Stimulated activated CD4-positive, alpha-beta T cell treated with anti-CD3 and anti-CD28 coated beads, TNF-alpha, amount 100 ng/mL, for 24 hours (primary cell): Measurements from ENCODE around the gene UNC119.
"Not testable (repeated sequence)": the region's sequence is repeated elsewhere in the genome, so short reads cannot be mapped to it uniquely, and the experiment has no call there.

Experiments
- DNase-seq, 3 experiments: peaks; one replicate each; pipeline ENCODE4 v3.0.0-alpha.2; 2020; ENCODE audit warnings: low read depth in 3 of 3

UNC119 gene

DNA sequence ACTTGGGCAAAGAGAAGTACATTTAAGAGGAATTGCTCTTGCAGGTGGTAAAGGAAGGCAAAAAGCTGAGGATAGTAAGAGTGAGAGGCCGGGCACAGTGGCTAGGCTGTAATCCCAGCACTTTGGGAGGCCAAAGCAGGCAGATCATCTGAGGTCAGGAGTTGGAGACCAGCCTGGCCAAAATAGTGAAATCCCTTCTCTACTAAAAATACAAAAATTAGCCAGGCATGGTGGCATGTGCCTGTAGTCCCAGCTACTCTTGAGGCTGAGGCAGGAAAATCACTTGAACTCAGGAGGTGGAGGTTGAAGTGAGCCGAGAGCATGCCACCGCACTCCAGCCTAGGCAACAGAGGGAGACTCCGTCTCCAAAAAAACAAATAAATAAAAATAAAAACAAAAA lies 30.1 kb downstream of the UNC119 start:
- DNase-seq: not testable (repeated sequence)

DNA sequence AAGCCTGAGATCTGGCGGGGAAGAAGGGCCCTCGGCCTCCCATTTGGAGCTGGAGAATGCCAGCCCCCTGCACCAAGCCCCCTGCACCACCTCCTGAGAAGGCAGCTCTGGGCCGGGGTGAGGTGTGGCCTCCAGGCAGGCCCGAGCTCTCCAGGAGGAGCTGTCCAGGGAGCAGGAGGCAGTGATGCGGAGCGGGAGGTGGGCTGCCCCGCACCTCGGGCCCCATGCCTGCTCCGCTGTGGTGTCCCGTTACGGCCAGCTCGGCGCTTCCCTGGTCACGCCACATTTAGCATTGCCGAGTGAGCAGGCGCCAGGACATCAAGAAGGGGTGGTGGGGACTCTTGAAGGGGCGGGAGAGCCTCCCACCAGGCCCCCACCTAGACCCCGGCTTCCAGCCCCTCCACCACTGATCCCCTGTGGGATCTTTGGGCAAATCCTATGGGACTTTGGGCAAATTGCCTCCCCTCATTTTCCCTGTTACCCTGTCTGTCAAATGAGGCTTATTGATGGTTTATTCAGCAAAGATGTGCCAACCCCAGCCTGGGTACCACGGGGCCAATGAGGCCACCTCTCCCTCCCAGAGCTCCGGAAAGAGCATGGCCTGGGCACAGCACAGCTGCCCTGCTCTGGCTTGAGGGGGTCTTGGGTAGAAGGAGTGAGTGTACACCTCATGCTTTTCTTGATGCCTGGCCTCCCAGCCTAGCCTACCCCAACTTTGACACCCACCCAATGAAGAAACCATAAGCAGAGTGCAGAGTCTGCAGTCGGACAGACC lies 30.9 kb downstream of the UNC119 start:
- no peak for DNase-seq

GRCh38 chr17:28520687-28521086 lies 31.7 kb downstream of the UNC119 start:
- DNase-seq: no peak

GRCh38 chr17:28519236-28519635 lies 33.2 kb downstream of the UNC119 start:
- no peak for DNase-seq

DNA sequence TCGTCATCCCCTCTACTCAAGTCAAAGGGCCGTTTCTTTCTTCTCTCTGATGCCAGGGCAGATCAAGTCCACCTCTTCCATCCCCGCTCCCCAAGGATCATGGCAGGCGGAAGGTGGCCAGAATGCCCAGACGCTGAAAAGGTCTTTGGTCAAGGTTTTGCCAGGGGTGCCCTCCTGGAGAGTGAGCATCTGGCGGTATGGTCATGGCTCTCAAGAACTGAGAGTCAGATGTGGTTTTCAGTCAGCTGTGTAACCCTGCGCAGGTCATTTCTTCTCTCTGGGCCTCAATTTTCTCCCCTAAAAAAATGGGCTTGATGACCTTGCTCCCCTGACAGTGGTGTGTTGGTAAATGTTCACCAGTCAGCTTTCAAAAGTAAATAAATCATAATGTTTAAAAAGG lies 33.8 kb downstream of the UNC119 start:
- no peak for DNase-seq

DNA sequence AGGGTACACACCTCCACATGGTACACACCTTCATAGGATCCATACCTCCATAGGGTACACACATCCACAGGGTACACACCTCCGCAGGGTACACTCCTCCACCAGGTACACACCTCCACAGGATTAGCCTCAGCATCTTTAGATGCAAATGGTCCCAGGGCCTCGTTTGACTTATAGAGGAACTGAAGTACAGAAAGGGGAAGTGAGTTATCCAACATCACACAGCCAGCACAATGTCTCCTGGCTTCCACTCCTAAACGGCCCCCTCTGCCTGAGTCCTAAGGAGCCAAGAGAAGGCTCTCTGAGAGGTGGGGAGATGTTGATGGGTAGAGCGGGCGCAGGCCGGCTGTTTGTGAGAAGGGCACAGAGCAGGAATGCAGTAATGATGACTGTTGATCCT lies 34.3 kb downstream of the UNC119 start:
- no peak for DNase-seq

GRCh38 chr17:28515518-28515917 lies 36.9 kb downstream of the UNC119 start:
- DNase-seq: no peak

GRCh38 chr17:28514561-28515002 lies 37.8 kb downstream of the UNC119 start:
- DNase-seq: no peak

- no peak for DNase-seq
Observed at GRCh38 chr17:28513476-28513875, 38.9 kb downstream of the UNC119 start.

DNA sequence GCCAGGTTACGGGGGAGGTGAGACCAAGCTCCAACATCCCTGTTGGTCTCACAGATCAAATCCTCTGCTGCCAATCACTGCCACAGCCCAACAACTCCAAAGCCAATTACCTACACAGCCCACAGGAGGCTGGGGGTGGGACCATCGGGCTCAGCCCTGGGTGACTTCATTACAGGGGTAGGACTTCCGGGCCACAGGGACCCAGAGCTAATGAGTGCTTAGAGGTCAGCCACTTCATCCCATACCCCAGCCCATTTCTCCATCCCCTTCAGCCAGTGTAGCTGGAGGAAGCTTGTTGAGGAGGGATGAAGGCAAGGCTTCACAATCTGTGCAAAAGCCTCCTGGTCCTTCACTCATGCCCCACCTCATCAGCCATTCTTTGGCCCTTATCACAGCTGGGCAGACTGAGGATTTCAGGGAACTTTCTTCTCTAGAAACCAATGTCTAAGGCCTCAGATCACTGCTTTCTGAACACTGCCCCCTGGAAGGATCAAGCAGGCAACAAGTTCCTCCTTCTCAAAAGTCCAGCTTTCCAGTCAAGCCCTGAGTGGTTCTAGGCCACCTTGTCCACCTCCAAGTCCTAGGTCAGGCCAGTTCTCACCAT lies 40.5 kb downstream of the UNC119 start:
- no peak for DNase-seq

GRCh38 chr17:28509789-28510188 lies 42.6 kb downstream of the UNC119 start:
- no peak for DNase-seq

DNA sequence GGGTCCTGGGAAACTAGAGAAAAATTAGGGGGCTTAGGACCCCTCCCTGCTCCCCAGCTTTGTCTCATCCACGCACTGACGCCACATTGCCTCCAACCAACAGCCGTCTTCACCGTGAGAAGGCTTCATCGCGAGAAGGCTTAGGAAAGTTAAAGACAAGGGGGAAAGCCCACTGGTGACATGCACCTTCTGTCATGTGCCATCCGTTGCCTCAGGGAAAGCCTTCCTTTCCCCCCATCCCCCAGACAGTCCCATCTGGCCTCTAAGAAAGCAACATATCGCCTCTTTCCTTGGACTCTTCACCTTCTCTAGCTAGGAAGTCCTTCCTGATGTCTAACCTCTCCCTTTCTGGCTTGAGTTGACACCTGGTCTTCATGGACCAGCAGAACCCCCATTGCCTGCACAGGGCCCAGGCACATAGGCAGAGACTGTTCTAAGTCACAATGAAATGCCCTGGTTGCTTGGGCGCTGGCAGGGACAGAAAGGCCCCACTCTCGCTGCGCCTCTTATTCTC lies 44.2 kb downstream of the UNC119 start:
- DNase-seq: no peak

GRCh38 chr17:28507567-28508203 lies 44.7 kb downstream of the UNC119 start:
- no peak for DNase-seq

- no peak for DNase-seq
Observed at GRCh38 chr17:28506763-28507487, 45.5 kb downstream of the UNC119 start.

DNA sequence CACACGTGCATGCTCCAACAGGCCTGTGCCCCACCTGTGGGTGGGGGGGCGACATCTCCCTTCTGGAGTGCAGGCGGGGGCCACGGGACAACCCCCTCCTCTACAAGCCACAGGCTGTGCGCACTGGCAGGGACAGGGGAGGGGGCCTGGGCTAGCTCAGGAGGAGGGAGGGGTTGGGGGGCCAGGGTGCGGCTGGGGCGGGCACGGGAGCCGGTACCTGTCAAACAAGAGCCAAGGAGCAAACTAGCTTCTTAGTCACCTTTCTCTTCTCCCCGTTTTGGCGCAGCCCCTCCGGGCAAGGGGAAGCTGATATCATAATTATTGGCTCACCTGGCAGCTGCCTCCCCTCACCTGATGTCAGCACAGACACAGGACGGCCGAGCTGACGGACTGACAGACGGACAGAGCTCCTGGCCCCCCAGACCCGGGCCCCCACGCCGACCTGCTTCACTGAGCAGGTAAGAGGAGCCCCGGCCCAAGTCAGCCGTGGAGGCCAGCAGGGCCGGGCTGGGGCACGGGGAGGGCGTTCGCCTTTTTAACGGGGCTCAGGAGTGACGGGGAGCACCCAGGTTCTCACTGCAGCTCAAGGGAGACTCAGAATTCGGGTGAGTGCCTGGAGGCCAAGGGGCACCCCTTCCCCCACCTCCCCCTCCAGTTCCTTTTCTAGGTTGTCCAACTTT lies 46.3 kb downstream of the UNC119 start, which contains the start of gene FOXN1:
TSS of gene FOXN1 (plus strand) at position 363 of the 680 bp plus-strand sequence. CDS start 17,622 bp downstream, outside the sequence.
- no peak for DNase-seq

GRCh38 chr17:28503420-28503819 lies 49.0 kb downstream of the UNC119 start:
- DNase-seq: no peak

GRCh38 chr17:28501421-28502284 lies 50.8 kb downstream of the UNC119 start:
- no peak for DNase-seq

DNA sequence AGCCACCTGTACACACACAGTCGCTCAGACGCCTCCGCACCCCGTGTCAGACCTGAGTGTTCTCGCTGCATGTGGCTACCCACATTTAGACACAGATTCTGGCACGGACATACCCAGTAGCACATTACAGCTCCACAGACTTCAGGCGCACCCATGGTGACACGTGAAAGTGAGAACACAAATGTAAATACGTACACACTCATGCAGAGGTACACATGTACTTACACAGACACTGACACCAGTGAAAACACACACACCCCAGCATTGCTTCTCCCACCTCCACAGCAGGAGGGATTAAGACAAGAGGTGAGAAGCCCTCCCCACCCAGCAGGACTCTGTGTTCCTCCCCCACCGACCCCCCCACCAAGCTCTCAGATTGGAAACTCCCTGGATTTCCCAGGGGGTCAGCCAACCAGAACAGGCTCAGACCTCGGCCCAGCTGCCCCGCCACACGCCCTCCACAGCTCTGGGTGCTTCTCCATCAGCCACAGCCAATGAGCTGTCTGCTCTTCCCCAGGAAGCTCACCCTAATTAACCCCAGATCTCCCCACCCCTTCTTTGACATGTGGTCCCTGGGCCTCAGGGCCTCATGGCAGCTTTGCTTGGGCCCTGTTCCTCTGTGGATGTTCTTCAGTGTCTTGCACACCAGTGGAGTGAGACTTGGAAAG lies 51.6 kb downstream of the UNC119 start:
- no peak for DNase-seq

GRCh38 chr17:28499684-28500357 lies 52.6 kb downstream of the UNC119 start:
- DNase-seq: no peak
